SK-N-MC (cell line): ENCODE measurements around the gene PRSS27.

Experiments
- EZH2 ChIP-seq: fragments of 200-600 bp; sonication (generic); IDR thresholded peaks from one replicate; pipeline ENCODE4 v1.6.1; 2017; ENCODE audit warnings: antibody characterized with exemption
- POLR2AphosphoS5 ChIP-seq: IDR thresholded peaks from 2 replicates; pipeline ENCODE4 v1.6.1; 2012; ENCODE audit warnings: mild to moderate bottlenecking, low read depth, low read length, borderline replicate concordance

DNA sequence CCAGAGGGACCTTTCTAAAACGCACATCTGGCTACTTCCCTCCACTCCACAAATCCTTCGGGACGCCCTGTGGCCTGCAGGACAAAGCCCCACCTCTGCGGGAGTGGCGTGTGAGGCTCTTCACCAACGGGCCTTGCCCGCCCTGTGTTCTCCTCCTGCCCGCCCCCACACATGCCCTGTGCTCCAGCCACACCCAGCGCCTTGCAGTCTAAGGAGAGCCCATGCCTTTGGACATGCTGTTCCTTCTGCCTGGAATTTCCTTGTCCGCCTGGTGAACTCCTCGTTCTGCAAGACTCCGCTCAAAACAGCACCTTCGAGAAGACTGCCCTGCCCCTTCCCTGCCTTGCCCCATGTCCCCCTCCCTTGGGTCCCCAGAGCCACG lies 49.6 kb upstream of the PRSS27 start:
- TF ChIP-seq EZH2: no peak
- TF ChIP-seq POLR2AphosphoS5: no peak
